HepG2 (cell line): ENCODE data around the gene PDGFA. TPM values are rescaled to one million over a fixed set of nuclear protein-coding genes. Genes with fewer than 3 reads are reported as not detected.

Experiments
- ATAC-seq: fragments of 200-7000 bp; cut with Tn5 transposase; 3 replicates; pipeline ENCODE4 v1.9.1; 2020; ENCODE audit warnings: mild to moderate bottlenecking, moderate library complexity
- BruUV-seq: library from RNA; stranded (reverse); fragments of 400-500 nt; replicated peaks from 2 replicates; lab custom pipeline; 2021; lab: Mats Ljungman, UMichigan
- CTCF ChIA-PET: fragments of 300-600 bp; formaldehyde crosslinking; extraction: SDS; loops from one replicate; lab custom pipeline; 2021; ENCODE audit warnings: low total read pairs, inconsistent platforms, low intra/inter-chr PET ratio; lab: Yijun Ruan, JAX
- POLR2A ChIA-PET: fragments of 350-600 bp; sonication (Branson Sonifier 250); formaldehyde crosslinking; loops from one replicate; lab custom pipeline; 2020; ENCODE audit warnings: antibody characterized with exemption, inconsistent platforms; lab: Yijun Ruan, JAX
- DNase-seq: peaks from one replicate; pipeline ENCODE4 v3.0.0-alpha.2; 2015; ENCODE audit warnings: low spot score
- FAIRE-seq: peaks from 3 replicates; lab custom pipeline; 2011; peaks lifted over from hg19 to GRCh38; lab: Jason Lieb, UNC
- H2AFZ ChIP-seq: one replicate; pipeline ENCODE4 v1.6.1; 2011; ENCODE audit warnings: low read length, inconsistent platforms
- H3K27ac ChIP-seq: fragments of 300-600 bp; 3 replicates; pipeline ENCODE4 v1.8.0; 2011; ENCODE audit warnings: mixed run types, mild to moderate bottlenecking, mixed read lengths, low read length, inconsistent platforms; ENCODE audit not compliant: insufficient read depth; ENCODE audit errors: extremely low read length
- H3K27me3 ChIP-seq, 2 experiments: fragments of 200-600 bp in 1 of 2; 2 replicates in 1 of 2; 3 replicates in 1 of 2; pipeline versions ENCODE4 v1.6.0 to v1.8.0; 2011; ENCODE audit warnings: low read length in 2 of 2, mild to moderate bottlenecking in 2 of 2, moderate library complexity in 2 of 2, inconsistent platforms in 1 of 2; ENCODE audit not compliant: insufficient read depth in 2 of 2, control insufficient read depth in 1 of 2
- H3K36me3 ChIP-seq, 2 experiments: fragments of 200-600 bp in 1 of 2; replicated peaks in 1 of 2; 2 replicates in 1 of 2; 3 replicates in 1 of 2; pipeline versions ENCODE4 v1.5.1 to v1.8.0; 2011; ENCODE audit warnings: low read length in 2 of 2, inconsistent platforms in 1 of 2; ENCODE audit not compliant: insufficient read depth in 2 of 2, control insufficient read depth in 1 of 2
- H3K4me1 ChIP-seq: 2 replicates; pipeline ENCODE4 v1.5.1; 2012; ENCODE audit warnings: low read length, inconsistent platforms; ENCODE audit not compliant: insufficient read depth
- H3K4me2 ChIP-seq: 2 replicates; pipeline ENCODE4 v1.6.0; 2011; ENCODE audit warnings: low read depth, low read length, inconsistent platforms
- H3K4me3 ChIP-seq, 3 experiments: fragments of 200-600 bp in 1 of 3; sonication (generic), shearing (Covaris generic) in 1 of 3; replicated peaks in 1 of 3; 2 replicates each; pipeline ENCODE4 v1.5.1; 2011 to 2016; ENCODE audit warnings: low read length in 3 of 3, inconsistent platforms in 2 of 3, low read depth in 2 of 3, mild to moderate bottlenecking in 2 of 3, control low read depth in 1 of 3, mixed read lengths in 1 of 3; ENCODE audit not compliant: insufficient read depth in 1 of 3
- H3K79me2 ChIP-seq: one replicate; pipeline ENCODE4 v1.6.1; 2011; ENCODE audit warnings: low read length, inconsistent platforms; ENCODE audit not compliant: insufficient read depth
- H3K9ac ChIP-seq: 2 replicates; pipeline ENCODE4 v1.6.0; 2011; ENCODE audit warnings: mild to moderate bottlenecking, low read depth, low read length, inconsistent platforms; ENCODE audit not compliant: insufficient read depth
- H3K9me3 ChIP-seq: 2 replicates; pipeline ENCODE4 v1.5.1; 2012; ENCODE audit warnings: mild to moderate bottlenecking, low read length
- H4K20me1 ChIP-seq: 2 replicates; pipeline ENCODE4 v1.6.0; 2011; ENCODE audit warnings: inconsistent platforms, mild to moderate bottlenecking, low read length, moderate library complexity; ENCODE audit not compliant: insufficient read depth
- BRD4 ChIP-seq: sonication (generic); formaldehyde crosslinking; IDR thresholded peaks from 2 replicates; pipeline ENCODE4 v1.4.0; 2020; ENCODE audit warnings: missing genetic modification reagents
- CBX2 ChIP-seq, 2 experiments: fragments of 200-600 bp in 1 of 2; sonication (generic); formaldehyde crosslinking in 1 of 2; IDR thresholded peaks; 2 replicates each; pipeline versions ENCODE4 v1.7.0 to v1.8.1; 2018 to 2022; ENCODE audit warnings: low read depth in 2 of 2, low read length in 1 of 2, mild to moderate bottlenecking in 1 of 2, missing genetic modification reagents in 1 of 2
- DZIP1 ChIP-seq: sonication (generic); formaldehyde crosslinking; IDR thresholded peaks from 2 replicates; pipeline ENCODE4 v1.5.0; 2020; ENCODE audit warnings: mild to moderate bottlenecking, missing genetic modification reagents
- KDM4B ChIP-seq: sonication (generic); formaldehyde crosslinking; IDR thresholded peaks from 2 replicates; pipeline ENCODE4 v1.4.0; 2020; ENCODE audit warnings: missing genetic modification reagents
- NCOA1 ChIP-seq: sonication (generic); formaldehyde crosslinking; IDR thresholded peaks from 2 replicates; pipeline ENCODE4 v1.9.0; 2021; ENCODE audit warnings: missing genetic modification reagents
- RBAK ChIP-seq: sonication (generic); formaldehyde crosslinking; IDR thresholded peaks from 2 replicates; pipeline ENCODE4 v1.5.1; 2020; ENCODE audit warnings: mild to moderate bottlenecking, missing genetic modification reagents
- SETDB1 ChIP-seq: sonication (generic); formaldehyde crosslinking; IDR thresholded peaks from 2 replicates; pipeline ENCODE4 v1.5.1; 2020; ENCODE audit warnings: missing genetic modification reagents, mild to moderate bottlenecking, borderline replicate concordance
- SMARCC2 ChIP-seq: fragments of 450-650 bp; IDR thresholded peaks from 2 replicates; pipeline ENCODE4 v1.6.1; 2017; ENCODE audit warnings: antibody characterized with exemption, mild to moderate bottlenecking
- ZFP90 ChIP-seq: sonication (generic); formaldehyde crosslinking; IDR thresholded peaks from 2 replicates; pipeline ENCODE4 v1.8.0; 2022; ENCODE audit warnings: missing genetic modification reagents, mild to moderate bottlenecking, inconsistent platforms, borderline replicate concordance
- ZNF274 ChIP-seq: sonication (generic); formaldehyde crosslinking; IDR thresholded peaks from 2 replicates; pipeline ENCODE4 v1.5.1; 2020; ENCODE audit warnings: mild to moderate bottlenecking, missing genetic modification reagents
- ZNF281 ChIP-seq: sonication (generic); formaldehyde crosslinking; IDR thresholded peaks from 2 replicates; pipeline ENCODE4 v1.4.0; 2020; ENCODE audit warnings: missing genetic modification reagents, borderline replicate concordance
- ZNF503 ChIP-seq: sonication (generic); formaldehyde crosslinking; IDR thresholded peaks from 2 replicates; pipeline ENCODE4 v1.4.0; 2020; ENCODE audit warnings: missing genetic modification reagents
- ZNF670 ChIP-seq: sonication (generic); formaldehyde crosslinking; IDR thresholded peaks from 2 replicates; pipeline ENCODE4 v1.8.0; 2022; ENCODE audit warnings: mild to moderate bottlenecking, missing genetic modification reagents, borderline replicate concordance
- ZNF768 ChIP-seq: sonication (generic); formaldehyde crosslinking; IDR thresholded peaks from 2 replicates; pipeline ENCODE4 v1.4.0; 2020; ENCODE audit warnings: missing genetic modification reagents
- ZNF777 ChIP-seq: sonication (generic); formaldehyde crosslinking; IDR thresholded peaks from 2 replicates; pipeline ENCODE4 v1.4.0; 2020; ENCODE audit warnings: missing genetic modification reagents
- WGBS: methylation state at CpG from one replicate; pipeline ENCODE4 v1.1.6; 2017; ENCODE audit warnings: low lambda C conversion rate; 5-methylcytosine and 5-hydroxymethylcytosine counted together
- in situ Hi-C: cut with HindIII; loops from 2 replicates; pipeline ENCODE4 v1.10.0; 2017; ENCODE audit warnings: low pct_unique_long_range_greater_than_20kb; ENCODE audit not compliant: extremely low pct_ligation_motif_present
- intact Hi-C: fragments of 100-400 bp; cut with micrococcal nuclease; formaldehyde crosslinking; loops from one replicate; pipeline ENCODE4 v1.10.0; 2022; ENCODE audit not compliant: unreplicated experiment
- polyA plus RNA-seq, 8 experiments: library from polyadenylated mRNA; depleted of rRNA in 3 of 8; stranded (reverse) in 7 of 8; unstranded in 1 of 8; fragments of >200 nt; fragmentation: Illumina TruSeq in 4 of 8; extraction: Trizol in 4 of 8; gene quantifications; 2 replicates each; pipeline versions ENCODE4 v1.2.1 to v1.2.3, GENCODE V29; 2011 to 2016; ENCODE audit warnings: low read depth in 4 of 8, missing spikeins in 1 of 8, mixed read lengths in 1 of 8; ENCODE audit not compliant: insufficient read depth in 1 of 8
- total RNA-seq, 5 experiments: library from RNA; depleted of rRNA; stranded (reverse); fragments of >200 nt; fragmentation: Illumina TruSeq; extraction: Trizol; gene quantifications; 2 replicates each; pipeline ENCODE4 v1.2.3, GENCODE V29; 2016; ENCODE audit warnings: low read depth in 1 of 5

PDGFA gene
- total and polyA plus RNA-seq, 2 of the 13 experiments (the other 11 are each of a cell fraction or from before 2014, with no cell fraction given): 1.5 to 3.4 TPM

- Histone ChIP-seq H3K27me3 (peaks cover 9 to 39% of the 10 kb centered on the region in 2 experiments; a peak in 4 of 5 replicates), H4K20me1 (no peaks in the 10 kb centered on the region), H3K4me1 (no peaks in the 10 kb centered on the region), H3K9me3 (no peaks in the 10 kb centered on the region), H2AFZ (no peak overlapping the region), H3K27ac (no peak overlapping the region), H3K9ac (peak overlapping the region; percentile 39; the same call in 1 of the 2 replicates), H3K36me3 (no peaks in the 10 kb centered on the region), H3K4me3 (peak overlapping the region; percentile 49 to 71 (median 52); a peak in 4 of 6 replicates), H3K79me2 (peaks cover 2% of the 10 kb centered on the region), H3K4me2 (peak overlapping the region; percentile 69)
- BruUV-seq: no TSS peak
- in situ Hi-C loops: no loop called here
- peak; percentile 43 for DNase-seq
- no peak for FAIRE-seq
- CTCF ChIA-PET: no interaction called here
- POLR2A ChIA-PET: interaction anchor here (0.7 kb wide), 1 partner anchor 9 kb away, joined by 4 read pairs; no protein-coding TSS in a partner anchor
- 4% methylated on average over 18 of the region's 83 CpGs for WGBS
- ATAC-seq: peak; percentile 50
- intact Hi-C loops: loop anchor here (5.0 kb wide), 1 partner anchor 185 kb away; no protein-coding TSS in a partner anchor
- TF ChIP-seq DZIP1 (no peak), RBAK (CRISPR knock-in tag) (no peak), SETDB1 (CRISPR knock-in tag) (no peak), ZNF768 (CRISPR knock-in tag) (no peak), SMARCC2 (no peak), ZFP90 (CRISPR knock-in tag) (no peak), ZNF670 (CRISPR knock-in tag) (no peak), BRD4 (no peak), CBX2 (IDR thresholded peaks at IDR 0.05; ENCODE audit: low read depth, low read length) (no peak), CBX2 (CRISPR knock-in tag; IDR thresholded peaks at IDR 0.05; ENCODE audit: low read depth) (no peak), KDM4B (CRISPR knock-in tag) (no peak), NCOA1 (no peak), ZNF274 (CRISPR knock-in tag) (no peak), ZNF503 (CRISPR knock-in tag) (no peak), ZNF777 (peak; percentile 71), ZNF281 (no peak)
Measured at GRCh38 chr7:516606-517456, 2.8 kb downstream of the PDGFA start.
